ENCODE data around the gene REPIN1. TPM values are rescaled to one million over a fixed set of nuclear protein-coding genes. Genes with fewer than 3 reads are reported as not detected.

Gene REPIN1
- total and polyA plus RNA-seq, 10 donors = 47.9 to 126 (median 111) TPM

DNA sequence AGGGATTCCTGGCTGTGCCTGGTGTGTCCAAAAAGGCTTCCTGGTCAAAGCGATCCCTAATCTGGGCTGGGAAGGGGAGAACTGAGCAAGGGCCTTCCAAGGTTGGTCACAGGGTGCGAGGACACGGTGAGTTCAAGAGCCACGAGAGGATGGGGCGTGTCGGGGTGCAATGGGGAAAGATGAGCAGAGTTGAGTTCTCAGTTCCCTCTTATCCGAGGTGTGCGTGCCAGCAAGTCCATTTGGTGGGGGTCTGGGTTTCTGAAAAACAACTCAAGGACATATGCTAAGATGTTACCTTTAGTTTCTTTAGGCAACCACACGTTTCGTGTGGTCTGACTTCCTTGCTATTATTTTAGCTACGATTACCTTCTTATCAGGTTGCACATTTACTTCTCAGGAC, 11.8 kb downstream of the REPIN1 start:
- 56 to 67% (median 65%) methylated on average over 11 of the region's 11 CpGs for WGBS, 5 donors
- intact Hi-C loops (cut with DNase I; ENCODE audit: low total_unique reads) = no loop called here
- Histone ChIP-seq H3K27ac (no peak overlapping the region), H3K36me3 (peaks cover 0 to 3% (median 0%) of the 10 kb centered on the region in 6 donors), H3K4me3 (peak overlapping the region in 3 of 8 donors; percentile 95 to 96 (median 95)), H3K27me3 (replicated peaks in 1 of 7) (no peaks in the 10 kb centered on the region), H3K9me3 (no peaks in the 10 kb centered on the region), H3K4me1 (peaks cover 21 to 89% (median 62%) of the 10 kb centered on the region in 6 donors)
- no peak for DNase-seq
- TF ChIP-seq POLR2A (IDR thresholded peaks at IDR 0.05) (no peak), POLR2AphosphoS5 (IDR thresholded peaks at IDR 0.05) (no peak)
- TF ChIP-seq, protein P1, sequence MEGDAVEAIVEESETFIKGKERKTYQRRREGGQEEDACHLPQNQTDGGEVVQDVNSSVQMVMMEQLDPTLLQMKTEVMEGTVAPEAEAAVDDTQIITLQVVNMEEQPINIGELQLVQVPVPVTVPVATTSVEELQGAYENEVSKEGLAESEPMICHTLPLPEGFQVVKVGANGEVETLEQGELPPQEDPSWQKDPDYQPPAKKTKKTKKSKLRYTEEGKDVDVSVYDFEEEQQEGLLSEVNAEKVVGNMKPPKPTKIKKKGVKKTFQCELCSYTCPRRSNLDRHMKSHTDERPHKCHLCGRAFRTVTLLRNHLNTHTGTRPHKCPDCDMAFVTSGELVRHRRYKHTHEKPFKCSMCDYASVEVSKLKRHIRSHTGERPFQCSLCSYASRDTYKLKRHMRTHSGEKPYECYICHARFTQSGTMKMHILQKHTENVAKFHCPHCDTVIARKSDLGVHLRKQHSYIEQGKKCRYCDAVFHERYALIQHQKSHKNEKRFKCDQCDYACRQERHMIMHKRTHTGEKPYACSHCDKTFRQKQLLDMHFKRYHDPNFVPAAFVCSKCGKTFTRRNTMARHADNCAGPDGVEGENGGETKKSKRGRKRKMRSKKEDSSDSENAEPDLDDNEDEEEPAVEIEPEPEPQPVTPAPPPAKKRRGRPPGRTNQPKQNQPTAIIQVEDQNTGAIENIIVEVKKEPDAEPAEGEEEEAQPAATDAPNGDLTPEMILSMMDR (IDR thresholded peaks at IDR 0.05 in 8 of 11, conservative IDR thresholded peaks at IDR 0.05 in 3 of 11) = no peak

DNA sequence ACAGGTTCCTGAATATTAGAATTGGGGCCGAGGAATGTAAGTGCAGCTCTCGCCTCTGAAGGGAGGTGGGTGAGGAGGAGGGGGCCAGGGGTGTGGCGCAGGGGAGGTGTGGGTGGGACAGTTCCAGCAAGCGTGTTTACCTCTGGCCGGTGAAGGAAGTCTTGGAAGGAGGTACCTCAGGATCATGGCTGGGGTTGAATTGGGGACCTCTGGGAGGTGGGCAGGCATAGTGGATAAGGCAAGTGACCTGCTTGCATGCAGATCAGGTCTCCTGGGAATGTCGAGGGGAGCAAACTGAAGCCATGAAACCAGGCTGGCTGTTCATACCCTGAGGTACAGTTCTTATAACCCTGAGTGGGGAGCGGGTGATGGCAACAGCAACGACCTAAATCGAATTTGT, 12.5 kb downstream of the REPIN1 start:
- H3K27me3 ChIP-seq (replicated peaks in 1 of 7) = no peaks in the 10 kb centered on the region
- peaks cover 21 to 82% (median 59%) of the 10 kb centered on the region in 6 donors for H3K4me1 ChIP-seq
- no peak overlapping the region for H3K4me3 ChIP-seq
- intact Hi-C loops (cut with DNase I; ENCODE audit: low total_unique reads) = no loop called here
- no peak for DNase-seq
- H3K9me3 ChIP-seq = no peaks in the 10 kb centered on the region
- no peak overlapping the region for H3K27ac ChIP-seq
- 85 to 95% (median 92%) methylated on average over 9 of the region's 9 CpGs for WGBS, 5 donors
- peaks cover 0 to 10% (median 0%) of the 10 kb centered on the region in 6 donors for H3K36me3 ChIP-seq
- TF ChIP-seq, protein P1 (IDR thresholded peaks at IDR 0.05 in 8 of 11, conservative IDR thresholded peaks at IDR 0.05 in 3 of 11) = no peak
- TF ChIP-seq POLR2A (IDR thresholded peaks at IDR 0.05) = no peak
- TF ChIP-seq POLR2AphosphoS5 (IDR thresholded peaks at IDR 0.05) = no peak

DNA sequence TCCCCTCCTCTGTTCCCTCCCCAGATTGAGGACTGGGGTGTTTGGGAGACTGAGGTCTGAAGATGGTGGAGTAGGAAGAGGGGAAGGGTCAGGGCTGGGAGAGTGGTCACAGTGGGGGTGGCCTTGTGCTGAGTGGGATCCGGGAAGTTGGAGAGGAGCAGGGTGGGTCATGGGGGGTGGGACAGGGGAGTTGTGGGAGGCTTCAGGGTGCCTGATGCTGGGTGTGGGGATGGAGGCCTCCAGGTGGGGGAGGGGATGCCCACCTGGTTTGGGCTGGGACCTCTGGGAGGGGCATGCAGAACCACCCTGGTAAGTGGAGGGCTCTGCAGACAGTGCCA, 13.1 kb downstream of the REPIN1 start:
- TF ChIP-seq, protein P1 (IDR thresholded peaks at IDR 0.05 in 8 of 11, conservative IDR thresholded peaks at IDR 0.05 in 3 of 11) = no peak
- no peak for TF ChIP-seq POLR2A (IDR thresholded peaks at IDR 0.05)
- TF ChIP-seq POLR2AphosphoS5 (IDR thresholded peaks at IDR 0.05) = no peak
- intact Hi-C loops (cut with DNase I; ENCODE audit: low total_unique reads) = no loop called here
- 86 to 100% (median 93%) methylated on average over 1 of the region's 1 CpG for WGBS, 5 donors
- no peak overlapping the region for H3K27ac ChIP-seq
- peaks cover 21 to 76% (median 53%) of the 10 kb centered on the region in 6 donors for H3K4me1 ChIP-seq
- no peaks in the 10 kb centered on the region for H3K9me3 ChIP-seq
- H3K4me3 ChIP-seq = no peak overlapping the region
- no peak for DNase-seq
- H3K27me3 ChIP-seq (replicated peaks in 1 of 7) = no peaks in the 10 kb centered on the region
- H3K36me3 ChIP-seq = peaks cover 0 to 10% (median 0%) of the 10 kb centered on the region in 6 donors

DNA sequence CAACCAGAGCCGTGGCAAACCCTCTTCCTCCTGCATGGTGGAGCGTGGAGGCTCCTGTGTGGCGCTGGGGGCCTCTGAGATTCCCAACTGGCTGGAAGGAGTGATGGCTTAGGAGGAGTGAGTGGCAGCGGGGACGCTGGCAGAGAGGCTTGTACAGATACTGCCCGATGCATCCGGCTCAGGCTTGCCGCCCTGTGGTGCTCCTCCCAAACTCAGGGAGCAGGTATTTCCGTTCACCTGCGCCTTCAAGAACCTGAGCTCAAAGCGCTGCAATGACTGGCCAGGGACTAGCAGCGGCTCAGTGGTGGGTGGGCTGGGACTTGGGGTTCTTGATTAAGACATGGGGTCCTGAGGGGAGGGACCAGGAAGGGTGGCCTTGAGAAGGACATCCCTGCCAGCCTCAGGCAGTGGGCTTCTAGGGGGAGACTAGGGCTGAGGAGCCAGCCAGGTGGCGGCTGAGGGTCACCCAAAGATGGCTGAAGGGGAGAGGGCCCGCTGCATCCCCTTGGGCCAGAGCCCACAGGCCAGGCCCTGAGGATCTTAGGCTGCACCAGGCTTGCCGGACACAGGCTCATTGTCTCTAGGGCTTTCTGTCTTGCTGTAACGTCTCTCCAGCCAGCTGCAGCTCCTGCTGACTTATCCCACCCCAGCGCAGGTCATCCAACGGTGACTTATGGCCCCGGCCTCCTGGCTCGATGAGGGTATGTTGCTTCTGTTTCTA, 13.7 kb downstream of the REPIN1 start:
- no peak for DNase-seq
- intact Hi-C loops (cut with DNase I; ENCODE audit: low total_unique reads) = no loop called here
- H3K27ac ChIP-seq = peak overlapping the region in 1 of 8 donors; percentile 38

More for the DNA sequence above, 13.7 kb downstream of the REPIN1 start:
- 76 to 93% (median 91%) methylated on average over 17 to 20 of the region's 20 CpGs for WGBS, 5 donors
- no peak overlapping the region for H3K4me3 ChIP-seq
- TF ChIP-seq POLR2AphosphoS5 (IDR thresholded peaks at IDR 0.05) (no peak), POLR2A (IDR thresholded peaks at IDR 0.05) (no peak)
- TF ChIP-seq, protein P1 (IDR thresholded peaks at IDR 0.05 in 8 of 11, conservative IDR thresholded peaks at IDR 0.05 in 3 of 11) = no peak
- H3K9me3 ChIP-seq = no peaks in the 10 kb centered on the region
- H3K36me3 ChIP-seq = peaks cover 0 to 10% (median 0%) of the 10 kb centered on the region in 6 donors
- H3K27me3 ChIP-seq (replicated peaks in 1 of 7) = no peaks in the 10 kb centered on the region
- peaks cover 16 to 70% (median 48%) of the 10 kb centered on the region in 6 donors for H3K4me1 ChIP-seq

All from spleen (tissue), 11 donors.